Mucosa of rectum (tissue), 2 donors: ENCODE measurements around the gene MRPL53.

Experiments
- H3K27ac ChIP-seq, 2 donors: one replicate each; pipeline ENCODE4 v1.7.0; 2013; ENCODE audit warnings: inconsistent platforms in 2 of 2, low read depth in 2 of 2, low read length in 2 of 2
- H3K27me3 ChIP-seq, 2 donors: one replicate each; pipeline ENCODE4 v1.7.0; 2013; ENCODE audit warnings: low read length in 2 of 2; ENCODE audit not compliant: control insufficient read depth in 2 of 2, insufficient read depth in 2 of 2
- H3K36me3 ChIP-seq, 2 donors: one replicate each; pipeline ENCODE4 v1.7.0; 2013; ENCODE audit warnings: low read length in 2 of 2; ENCODE audit not compliant: control insufficient read depth in 2 of 2, insufficient read depth in 2 of 2
- H3K4me1 ChIP-seq, 2 donors: one replicate each; pipeline ENCODE4 v1.7.0; 2013; ENCODE audit warnings: low read length in 2 of 2, mild to moderate bottlenecking in 1 of 2; ENCODE audit not compliant: control insufficient read depth in 2 of 2, insufficient read depth in 2 of 2
- H3K4me3 ChIP-seq, 2 donors: one replicate each; pipeline ENCODE4 v1.7.0; 2013; ENCODE audit warnings: low read length in 2 of 2
- H3K9ac ChIP-seq, 2 donors: one replicate each; pipeline ENCODE4 v1.7.0; 2013; ENCODE audit warnings: low read length in 2 of 2, low read depth in 1 of 2, mild to moderate bottlenecking in 1 of 2
- H3K9me3 ChIP-seq, 2 donors: one replicate each; pipeline ENCODE4 v1.7.0; 2013; ENCODE audit warnings: low read length in 2 of 2; ENCODE audit not compliant: control insufficient read depth in 2 of 2
- donor health status: healthy.
- donor health status: Normal muscosa, but diverticular disease.

MRPL53 gene

GRCh38 chr2:74511104-74511989, 38.9 kb upstream of the MRPL53 start:
- Histone ChIP-seq H3K36me3 (no peaks in the 10 kb centered on the region), H3K9ac (no peak overlapping the region), H3K27ac (no peak overlapping the region), H3K27me3 (peaks cover 41 to 51% of the 10 kb centered on the region in 2 donors), H3K4me3 (no peak overlapping the region), H3K4me1 (peaks cover 12 to 20% of the 10 kb centered on the region in 2 donors), H3K9me3 (no peaks in the 10 kb centered on the region)

GRCh38 chr2:74510272-74510671, 37.8 kb upstream of the MRPL53 start:
- Histone ChIP-seq H3K36me3 (peaks cover 7 to 9% of the 10 kb centered on the region in 2 donors), H3K9me3 (no peaks in the 10 kb centered on the region), H3K27ac (no peak overlapping the region), H3K4me3 (no peak overlapping the region), H3K4me1 (peaks cover 13 to 28% of the 10 kb centered on the region in 2 donors), H3K27me3 (peaks cover 37 to 46% of the 10 kb centered on the region in 2 donors), H3K9ac (no peak overlapping the region)

- Histone ChIP-seq H3K36me3 (peaks cover 7 to 12% of the 10 kb centered on the region in 2 donors), H3K4me3 (peak overlapping the region; percentile 97 to 100), H3K9me3 (no peaks in the 10 kb centered on the region), H3K27me3 (peaks cover 22 to 29% of the 10 kb centered on the region in 2 donors), H3K4me1 (peaks cover 24 to 36% of the 10 kb centered on the region in 2 donors), H3K27ac (peak overlapping the region; percentile 100), H3K9ac (peak overlapping the region; percentile 99 to 100)
Observed at GRCh38 chr2:74507926-74508520, 35.5 kb upstream of the MRPL53 start.

GRCh38 chr2:74507145-74507925, 34.9 kb upstream of the MRPL53 start, which contains the start of gene PCGF1:
Gene PCGF1, minus strand, starts transcription at chr2:74507695. Its CDS starts 27 bp downstream, at chr2:74507668.
- Histone ChIP-seq H3K27ac (peak within 1 kb of the TSS; percentile 100), H3K9ac (peak within 1 kb of the TSS; percentile 99 to 100), H3K36me3 (peaks cover 7 to 12% of the 10 kb centered on the region in 2 donors), H3K9me3 (no peaks in the 10 kb centered on the region), H3K4me1 (peaks cover 24 to 36% of the 10 kb centered on the region in 2 donors), H3K4me3 (peak within 1 kb of the TSS; percentile 97 to 100), H3K27me3 (peaks cover 22 to 23% of the 10 kb centered on the region in 2 donors)

- Histone ChIP-seq H3K9ac (no peak overlapping the region), H3K4me3 (peak overlapping the region; percentile 2 to 41), H3K27me3 (peaks cover 9 to 10% of the 10 kb centered on the region in 2 donors), H3K9me3 (no peaks in the 10 kb centered on the region), H3K4me1 (peaks cover 29 to 36% of the 10 kb centered on the region in 2 donors), H3K36me3 (peaks cover 7 to 12% of the 10 kb centered on the region in 2 donors), H3K27ac (no peak overlapping the region)
Observed at GRCh38 chr2:74505448-74506246, 33.2 kb upstream of the MRPL53 start.

GRCh38 chr2:74504591-74504990, 32.1 kb upstream of the MRPL53 start:
- Histone ChIP-seq H3K4me3 (no peak overlapping the region), H3K27me3 (peaks cover 8 to 9% of the 10 kb centered on the region in 2 donors), H3K9me3 (no peaks in the 10 kb centered on the region), H3K36me3 (peaks cover 7 to 12% of the 10 kb centered on the region in 2 donors), H3K27ac (no peak overlapping the region), H3K9ac (no peak overlapping the region), H3K4me1 (peaks cover 34 to 40% of the 10 kb centered on the region in 2 donors)

GRCh38 chr2:74503506-74504475, 31.3 kb upstream of the MRPL53 start:
- Histone ChIP-seq H3K4me1 (peaks cover 41 to 48% of the 10 kb centered on the region in 2 donors), H3K27ac (peak overlapping the region; percentile 86 to 91), H3K36me3 (peaks cover 7 to 12% of the 10 kb centered on the region in 2 donors), H3K9me3 (no peaks in the 10 kb centered on the region), H3K9ac (peak overlapping the region; percentile 92 to 94), H3K27me3 (peaks cover 10 to 15% of the 10 kb centered on the region in 2 donors), H3K4me3 (peak overlapping the region; percentile 85 to 90)

GRCh38 chr2:74502720-74503505, 30.4 kb upstream of the MRPL53 start:
- Histone ChIP-seq H3K9me3 (no peaks in the 10 kb centered on the region), H3K4me1 (peaks cover 49 to 51% of the 10 kb centered on the region in 2 donors), H3K27ac (peak overlapping the region; percentile 86 to 91), H3K4me3 (peak overlapping the region; percentile 85 to 90), H3K36me3 (peaks cover 7 to 12% of the 10 kb centered on the region in 2 donors), H3K9ac (peak overlapping the region; percentile 92 to 94), H3K27me3 (peaks cover 14 to 24% of the 10 kb centered on the region in 2 donors)
